GM12878 (cell line): ENCODE measurements around the gene CMTM3. TPM values are rescaled to one million over a fixed set of nuclear protein-coding genes. Genes with fewer than 3 reads are reported as not detected.

Experiments used
- ATAC-seq: fragments of 200-7000 bp; cut with Tn5 transposase; 3 replicates; pipeline ENCODE4 v1.9.1; 2020; ENCODE audit warnings: mild to moderate bottlenecking, moderate library complexity
- BruUV-seq: library from RNA; stranded (reverse); fragments of 400-500 nt; replicated peaks from 2 replicates; lab custom pipeline; 2021; lab: Mats Ljungman, UMichigan
- CTCF ChIA-PET: fragments of 300-600 bp; sonication (Branson Sonifier 250); formaldehyde crosslinking; extraction: SDS; loops from one replicate; lab custom pipeline; 2021; ENCODE audit warnings: inconsistent platforms; lab: Yijun Ruan, JAX
- POLR2A ChIA-PET: fragments of 350-600 bp; formaldehyde crosslinking; extraction: SDS; loops from one replicate; lab custom pipeline; 2021; ENCODE audit warnings: inconsistent platforms; lab: Charles Lee
- RAD21 ChIA-PET: fragments of 300-600 bp; sonication (Branson Sonifier 250); formaldehyde crosslinking; loops from one replicate; lab custom pipeline; 2023; ENCODE audit warnings: antibody characterized with exemption; ENCODE audit not compliant: unreplicated experiment; lab: Charles Lee
- SMC1A ChIA-PET: fragments of 300-600 bp; sonication (Branson Sonifier 250); formaldehyde crosslinking; loops from one replicate; lab custom pipeline; 2023; ENCODE audit not compliant: unreplicated experiment, uncharacterized antibody; lab: Charles Lee
- DNase-seq: peaks from one replicate; pipeline ENCODE4 v3.0.0-alpha.2; 2011; ENCODE audit warnings: low read depth, low spot score
- FAIRE-seq: peaks from 3 replicates; lab custom pipeline; 2011; peaks lifted over from hg19 to GRCh38; lab: Jason Lieb, UNC
- H2AFZ ChIP-seq: 2 replicates; pipeline ENCODE4 v1.6.0; 2011; ENCODE audit warnings: low read depth, low read length, control low read depth; ENCODE audit not compliant: control insufficient read depth
- H3K27ac ChIP-seq: 2 replicates; pipeline ENCODE4 v1.5.1; 2011; ENCODE audit warnings: control low read depth; ENCODE audit not compliant: control insufficient read depth, insufficient read depth
- H3K27me3 ChIP-seq, 2 experiments: replicated peaks in 1 of 2; 2 replicates each; pipeline versions ENCODE4 v1.6.0 to v1.6.1; 2011; ENCODE audit warnings: low read length in 1 of 2; ENCODE audit not compliant: control insufficient read depth in 2 of 2, insufficient read depth in 2 of 2
- H3K36me3 ChIP-seq, 2 experiments: 2 replicates each; pipeline ENCODE4 v1.5.1; 2011; ENCODE audit warnings: low read length in 1 of 2; ENCODE audit not compliant: control insufficient read depth in 2 of 2, insufficient read depth in 2 of 2
- H3K4me1 ChIP-seq: 2 replicates; pipeline ENCODE4 v1.6.1; 2011; ENCODE audit warnings: mild to moderate bottlenecking, low read length, moderate library complexity, mixed read lengths; ENCODE audit not compliant: control insufficient read depth, insufficient read depth
- H3K4me2 ChIP-seq: 2 replicates; pipeline ENCODE4 v1.6.0; 2011; ENCODE audit warnings: control low read depth; ENCODE audit not compliant: control insufficient read depth, insufficient read depth
- H3K4me3 ChIP-seq: fragments of 200-600 bp; sonication (generic); 2 replicates; pipeline ENCODE4 v1.5.1; 2016
- H3K79me2 ChIP-seq: 2 replicates; pipeline ENCODE4 v1.6.0; 2011; ENCODE audit warnings: low read length; ENCODE audit not compliant: control insufficient read depth, insufficient read depth
- H3K9ac ChIP-seq: 2 replicates; pipeline ENCODE4 v1.8.0; 2011; ENCODE audit warnings: low read length, control low read depth, mixed read lengths; ENCODE audit not compliant: control insufficient read depth, insufficient read depth
- H3K9me3 ChIP-seq: replicated peaks from 3 replicates; pipeline ENCODE4 v1.5.1; 2011; ENCODE audit warnings: mild to moderate bottlenecking, low read length; ENCODE audit not compliant: control insufficient read depth, insufficient read depth
- H4K20me1 ChIP-seq: 2 replicates; pipeline ENCODE4 v1.6.0; 2011; ENCODE audit not compliant: control insufficient read depth, insufficient read depth
- CBX3 ChIP-seq: fragments of 200-600 bp; sonication (generic); IDR thresholded peaks from 2 replicates; pipeline ENCODE4 v1.6.1; 2016; ENCODE audit warnings: low read depth, borderline replicate concordance
- CBX5 ChIP-seq: sonication (generic); IDR thresholded peaks from 2 replicates; pipeline ENCODE4 v1.6.1; 2016; ENCODE audit warnings: low read depth, moderate library complexity, mild to moderate bottlenecking, inconsistent platforms
- E2F8 ChIP-seq: fragments of 450-650 bp; IDR thresholded peaks from 2 replicates; pipeline ENCODE4 v1.6.1; 2018; ENCODE audit warnings: mild to moderate bottlenecking, low read depth, moderate library complexity; ENCODE audit not compliant: partially characterized antibody
- IRF4 ChIP-seq: IDR thresholded peaks from 2 replicates; pipeline ENCODE4 v1.6.1; 2011; ENCODE audit warnings: low read depth, low read length
- JUND ChIP-seq: IDR thresholded peaks from 2 replicates; pipeline ENCODE4 v1.6.1; 2012; ENCODE audit warnings: low read depth, mild to moderate bottlenecking, low read length, improper control_type of control experiment, moderate library complexity
- KDM1A ChIP-seq: fragments of 200-600 bp; sonication (generic); IDR thresholded peaks from 2 replicates; pipeline ENCODE4 v1.6.1; 2016; ENCODE audit warnings: borderline replicate concordance
- PKNOX1 ChIP-seq: fragments of 450-650 bp; IDR thresholded peaks from 2 replicates; pipeline ENCODE4 v1.6.1; 2016; ENCODE audit warnings: mild to moderate bottlenecking
- RCOR1 ChIP-seq: conservative IDR thresholded peaks from 2 replicates; pipeline ENCODE4 v1.6.1; 2012; ENCODE audit warnings: low read depth, low read length, improper control_type of control experiment
- SIX5 ChIP-seq: IDR thresholded peaks from 2 replicates; pipeline ENCODE4 v1.6.1; 2011; ENCODE audit warnings: mild to moderate bottlenecking, low read depth, low read length, moderate library complexity; ENCODE audit not compliant: severe bottlenecking
- ZBTB11 ChIP-seq: fragments of 450-650 bp; formaldehyde crosslinking; IDR thresholded peaks from 2 replicates; pipeline ENCODE4 v1.5.0; 2022; ENCODE audit warnings: mild to moderate bottlenecking, missing genetic modification characterization
- ZNF217 ChIP-seq: fragments of 450-650 bp; IDR thresholded peaks from 2 replicates; pipeline ENCODE4 v1.6.1; 2017; ENCODE audit warnings: antibody characterized with exemption, mild to moderate bottlenecking
- ZNF592 ChIP-seq: fragments of 450-650 bp; IDR thresholded peaks from 2 replicates; pipeline ENCODE4 v1.6.1; 2017; ENCODE audit warnings: mild to moderate bottlenecking, moderate library complexity
- WGBS: methylation state at CpG from one replicate; pipeline ENCODE4 v1.1.6; 2016; ENCODE audit warnings: low lambda C conversion rate; ENCODE audit not compliant: insufficient replicate concordance, insufficient coverage; ENCODE audit errors: missing lambda C conversion rate; 5-methylcytosine and 5-hydroxymethylcytosine counted together
- in situ Hi-C: fragments of 300-500 bp; cut with MboI; formaldehyde crosslinking; loops from 9 replicates; pipeline ENCODE4 v1.14.3; 2018; ENCODE audit warnings: mixed read lengths
- intact Hi-C: fragments of 100-400 bp; cut with micrococcal nuclease; formaldehyde crosslinking; loops from one replicate; pipeline ENCODE4 v1.14.2; 2022; ENCODE audit not compliant: unreplicated experiment
- polyA plus RNA-seq, 11 experiments: library from polyadenylated mRNA; depleted of rRNA in 4 of 11; unstranded in 6 of 11; stranded (reverse) in 5 of 11; fragments of >200 nt; fragmentation: Nextera tagmentation in 4 of 11; fragmentation: Illumina TruSeq in 1 of 11; extraction: Ambion mirVana in 4 of 11; extraction: Trizol in 1 of 11; gene quantifications; 1 replicate in 1 of 11; 2 replicates in 10 of 11; pipeline versions ENCODE4 v1.2.1 to v1.2.3, GENCODE V29; 2011 to 2016; ENCODE audit warnings: inconsistent platforms in 2 of 11, missing spikeins in 2 of 11, low read depth in 1 of 11
- total RNA-seq, 4 experiments: library from RNA; depleted of rRNA in 3 of 4; stranded (reverse); fragments of >200 nt in 3 of 4; fragmentation: Illumina TruSeq in 1 of 4; extraction: Trizol in 1 of 4; gene quantifications; 2 replicates each; pipeline versions ENCODE4 v1.2.1 to v1.2.3, GENCODE V29; 2013 to 2021

The CMTM3 gene
- total and polyA plus RNA-seq, 10 of the 15 experiments (the other 5 are each of a cell fraction or from before 2014, with no cell fraction given): 5.4 to 47.4 (median 28.6) TPM

- intact Hi-C loops: no loop called here
- DNase-seq (no peak), FAIRE-seq (no peak), ATAC-seq (no peak)
- RAD21 ChIA-PET: no interaction called here
- BruUV-seq: no TSS peak
- Histone ChIP-seq H3K9ac (no peak overlapping the region), H2AFZ (no peak overlapping the region), H3K36me3 (peaks cover 0 to 21% of the 10 kb centered on the region in 2 experiments; a peak in 2 of 4 replicates), H3K9me3 (no peaks in the 10 kb centered on the region), H3K4me3 (no peak overlapping the region), H3K4me2 (no peak overlapping the region), H4K20me1 (no peaks in the 10 kb centered on the region), H3K79me2 (no peaks in the 10 kb centered on the region), H3K27me3 (no peaks in the 10 kb centered on the region), H3K27ac (no peak overlapping the region), H3K4me1 (peaks cover 9% of the 10 kb centered on the region)
- CTCF ChIA-PET: interaction anchor here (2.1 to 4.5 kb wide), 5 partner anchors 8 to 258 kb away, joined by 10 to 36 read pairs (median 35); no protein-coding TSS in a partner anchor
- WGBS: 49% methylated on average over 14 of the region's 14 CpGs
- SMC1A ChIA-PET: no interaction called here
- POLR2A ChIA-PET: no interaction called here
- in situ Hi-C loops: loop anchor here (5.0 kb wide), 1 partner anchor 252 kb away; no protein-coding TSS in a partner anchor
- TF ChIP-seq PKNOX1 (no peak), ZNF592 (no peak), ZNF217 (no peak), KDM1A (no peak), RCOR1 (no peak), IRF4 (no peak), E2F8 (no peak), SIX5 (no peak), CBX3 (no peak), CBX5 (no peak), JUND (no peak), ZBTB11 (CRISPR knock-in tag) (no peak)
Measured at GRCh38 chr16:66610111-66610820, 5.8 kb downstream of the CMTM3 start.
